D721Med (cell line): ENCODE data around the gene BPIFA1.

ENCODE experiments used
- DNase-seq: peaks from one replicate; pipeline ENCODE4 v3.0.0; 2011; ENCODE audit warnings: low spot score; ENCODE audit not compliant: insufficient read length
- FAIRE-seq: peaks from 2 replicates; lab custom pipeline; 2011; peaks lifted over from hg19 to GRCh38; lab: Jason Lieb, UNC
- TF ChIP-seq, protein P1 (sequence below): IDR thresholded peaks from 2 replicates; pipeline ENCODE4 v1.5.1; 2012; ENCODE audit warnings: mild to moderate bottlenecking, control low read depth; ENCODE audit not compliant: insufficient read depth; ENCODE audit errors: missing control alignments

The BPIFA1 gene

DNA sequence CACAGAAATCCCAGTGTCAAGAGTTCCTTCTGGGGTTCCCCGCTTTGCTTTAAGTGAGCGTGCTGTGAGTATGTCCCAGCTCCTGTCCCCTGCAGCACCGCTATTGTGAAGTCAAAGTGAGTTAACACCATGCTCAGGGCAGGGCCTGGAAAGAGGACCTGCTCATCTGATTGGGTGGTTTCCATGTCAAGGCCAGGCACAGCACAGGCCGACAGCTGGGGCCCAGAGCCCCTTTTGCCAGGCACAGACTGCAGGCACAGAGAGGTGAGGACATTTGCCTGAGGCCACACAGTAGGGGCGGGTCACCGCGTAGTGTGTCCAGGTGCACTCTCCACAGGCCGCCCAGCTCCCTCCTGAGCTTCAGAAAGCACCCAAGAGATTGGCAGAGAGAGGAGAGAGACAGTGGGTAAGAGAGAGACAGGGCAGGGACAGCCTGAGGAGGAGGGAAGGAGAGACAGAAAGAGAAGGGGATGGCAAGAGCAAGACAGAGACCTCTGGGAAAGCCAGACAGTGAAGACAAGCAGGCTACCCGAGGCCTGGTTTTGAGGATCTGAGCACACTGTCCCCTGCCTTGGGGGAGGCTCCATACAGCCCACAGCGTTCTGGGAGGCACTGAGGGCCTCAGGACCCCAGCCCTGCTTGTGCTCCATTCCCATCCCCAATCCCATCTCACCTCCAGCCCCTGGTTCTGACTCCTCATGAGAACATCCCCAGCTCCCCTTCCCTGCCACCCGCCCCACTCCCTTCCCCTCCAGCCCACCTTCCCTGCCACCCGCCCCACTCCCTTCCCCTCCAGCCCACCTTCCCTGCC lies 40.7 kb downstream of the BPIFA1 start:
- no peak for DNase-seq
- FAIRE-seq, result no peak
- TF ChIP-seq, protein P1, sequence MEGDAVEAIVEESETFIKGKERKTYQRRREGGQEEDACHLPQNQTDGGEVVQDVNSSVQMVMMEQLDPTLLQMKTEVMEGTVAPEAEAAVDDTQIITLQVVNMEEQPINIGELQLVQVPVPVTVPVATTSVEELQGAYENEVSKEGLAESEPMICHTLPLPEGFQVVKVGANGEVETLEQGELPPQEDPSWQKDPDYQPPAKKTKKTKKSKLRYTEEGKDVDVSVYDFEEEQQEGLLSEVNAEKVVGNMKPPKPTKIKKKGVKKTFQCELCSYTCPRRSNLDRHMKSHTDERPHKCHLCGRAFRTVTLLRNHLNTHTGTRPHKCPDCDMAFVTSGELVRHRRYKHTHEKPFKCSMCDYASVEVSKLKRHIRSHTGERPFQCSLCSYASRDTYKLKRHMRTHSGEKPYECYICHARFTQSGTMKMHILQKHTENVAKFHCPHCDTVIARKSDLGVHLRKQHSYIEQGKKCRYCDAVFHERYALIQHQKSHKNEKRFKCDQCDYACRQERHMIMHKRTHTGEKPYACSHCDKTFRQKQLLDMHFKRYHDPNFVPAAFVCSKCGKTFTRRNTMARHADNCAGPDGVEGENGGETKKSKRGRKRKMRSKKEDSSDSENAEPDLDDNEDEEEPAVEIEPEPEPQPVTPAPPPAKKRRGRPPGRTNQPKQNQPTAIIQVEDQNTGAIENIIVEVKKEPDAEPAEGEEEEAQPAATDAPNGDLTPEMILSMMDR, result no peak

DNA sequence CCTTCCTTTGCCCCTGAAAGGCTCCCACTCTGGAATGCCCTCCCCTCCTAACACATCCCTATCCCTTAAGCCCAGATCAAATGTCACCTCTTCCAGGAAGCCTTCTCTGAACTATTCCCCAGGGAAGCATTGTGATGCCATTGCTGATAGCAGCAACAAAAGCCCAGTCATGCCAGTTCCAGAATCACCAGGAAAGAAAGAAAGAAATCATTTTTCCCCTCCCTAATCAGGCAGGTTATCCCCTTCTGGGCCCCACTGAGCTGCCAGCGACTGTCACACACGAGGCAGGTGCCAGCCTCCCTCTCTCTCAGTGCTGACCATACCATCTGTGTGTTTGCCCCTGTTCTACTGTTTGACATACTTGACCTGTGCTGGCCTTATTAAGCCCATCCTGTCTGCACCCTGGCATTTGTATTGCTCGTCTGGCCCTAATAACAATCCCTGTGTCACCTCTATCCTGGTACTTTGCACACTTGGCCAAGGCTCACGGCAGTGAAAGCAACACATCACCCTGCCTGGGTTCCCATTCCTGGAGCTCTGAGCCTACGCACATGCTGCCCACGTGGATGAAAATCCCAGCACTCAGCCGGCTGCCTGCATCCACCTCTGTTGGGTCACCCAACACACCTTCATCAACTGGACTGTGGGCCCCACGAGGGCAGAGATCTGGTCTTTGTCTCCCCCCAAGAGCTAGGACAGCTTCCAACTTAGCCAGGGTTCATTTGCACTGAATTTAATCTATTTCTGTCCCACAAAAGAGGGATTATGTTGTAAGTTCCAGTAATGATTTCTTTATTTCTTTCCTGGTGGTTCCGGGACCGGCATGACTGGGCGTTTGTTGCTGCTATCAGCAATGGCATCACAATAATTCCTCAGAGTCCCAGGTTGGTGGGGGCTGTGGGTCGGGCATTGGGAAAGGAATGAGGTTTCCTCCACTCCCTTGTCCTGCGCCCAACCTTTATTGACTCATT lies 42.0 kb downstream of the BPIFA1 start:
- no peak for DNase-seq
- FAIRE-seq, result no peak
- TF ChIP-seq, protein P1, result no peak

DNA sequence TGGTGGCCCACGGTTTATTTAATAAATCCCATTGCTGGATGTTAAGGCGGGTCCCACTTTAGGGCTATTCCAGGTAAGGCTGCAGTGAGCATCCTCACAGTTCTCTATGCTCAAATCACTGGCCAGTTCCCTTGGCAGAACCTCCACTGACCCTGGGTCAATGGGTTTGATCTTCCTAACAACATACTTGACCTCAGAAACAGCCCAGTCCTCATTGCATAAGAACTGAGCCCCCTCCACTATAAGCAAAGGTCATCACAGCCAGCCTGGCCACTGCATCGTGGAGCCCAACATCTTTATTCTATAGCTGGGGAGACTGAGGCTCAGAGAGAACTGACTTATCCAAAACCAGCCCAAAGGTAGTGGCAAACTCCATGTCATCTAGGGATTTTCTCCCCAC lies 42.9 kb downstream of the BPIFA1 start:
- TF ChIP-seq, protein P1, result no peak
- FAIRE-seq (no peak), DNase-seq (no peak)

DNA sequence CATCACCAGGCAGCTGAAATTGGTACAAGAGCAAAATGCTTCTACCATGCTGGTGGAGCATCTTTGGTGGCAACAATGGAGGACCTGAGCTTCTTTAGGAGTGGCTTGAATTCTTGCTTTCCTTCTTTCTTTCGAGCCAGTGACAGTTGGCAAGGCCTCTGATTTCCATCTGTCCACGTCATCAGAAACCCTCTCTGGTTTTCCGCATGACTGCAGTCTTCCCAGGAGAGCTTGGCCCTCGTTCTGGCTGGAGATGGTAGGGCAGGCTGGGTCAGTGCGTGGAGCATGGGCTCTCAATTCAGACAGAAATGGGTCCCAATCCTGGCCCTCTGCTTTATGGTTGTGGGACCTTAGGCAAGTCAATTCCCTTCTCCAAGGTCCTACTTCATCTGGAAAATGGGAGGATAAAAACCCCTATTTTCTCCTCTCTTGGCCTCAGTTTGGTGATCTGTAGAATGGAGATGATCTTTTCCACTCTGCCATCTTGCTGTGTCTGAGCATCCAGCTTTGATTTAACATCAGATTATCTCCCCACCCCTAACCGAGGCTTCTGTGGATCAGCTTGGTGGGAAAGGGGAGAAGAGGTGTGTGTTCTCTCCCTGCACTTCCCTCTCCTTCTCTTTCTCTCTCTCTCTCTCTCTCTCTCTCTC lies 43.6 kb downstream of the BPIFA1 start:
- no peak for FAIRE-seq
- DNase-seq, result no peak
- TF ChIP-seq, protein P1, result no peak

DNA sequence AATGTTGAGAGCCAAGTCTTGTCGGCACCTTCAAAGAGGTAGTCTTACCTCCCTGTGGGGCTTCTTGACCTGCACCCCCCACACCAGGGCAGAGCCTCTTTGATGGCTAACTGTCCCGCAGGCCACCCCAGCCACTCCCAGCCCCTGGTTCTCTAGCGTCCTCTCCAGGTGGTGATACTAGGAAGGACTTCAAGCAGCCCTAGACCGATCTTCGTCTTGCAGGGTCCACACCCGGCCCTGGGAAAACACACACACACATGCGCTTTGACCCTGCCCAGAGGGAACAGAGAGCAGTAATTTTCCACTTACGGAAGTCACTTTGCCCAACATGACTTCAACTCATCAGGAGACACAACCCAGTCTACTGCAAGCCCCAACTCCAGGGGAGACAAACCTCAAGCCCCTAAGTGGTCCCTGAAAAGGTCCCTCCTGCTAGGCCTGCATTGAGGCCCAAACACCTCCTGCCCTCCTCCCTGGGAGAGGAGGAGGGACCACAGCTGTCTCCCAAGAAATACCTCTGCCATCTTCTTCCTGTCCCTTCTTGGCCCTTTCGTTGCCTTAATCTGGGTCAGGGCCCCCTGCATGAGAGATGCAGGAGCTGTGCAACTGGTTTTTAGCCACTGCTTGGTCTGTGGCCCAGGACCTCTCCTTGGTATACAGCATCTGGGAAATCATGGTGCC lies 44.3 kb downstream of the BPIFA1 start:
- TF ChIP-seq, protein P1, result no peak
- FAIRE-seq (no peak), DNase-seq (no peak)

DNA sequence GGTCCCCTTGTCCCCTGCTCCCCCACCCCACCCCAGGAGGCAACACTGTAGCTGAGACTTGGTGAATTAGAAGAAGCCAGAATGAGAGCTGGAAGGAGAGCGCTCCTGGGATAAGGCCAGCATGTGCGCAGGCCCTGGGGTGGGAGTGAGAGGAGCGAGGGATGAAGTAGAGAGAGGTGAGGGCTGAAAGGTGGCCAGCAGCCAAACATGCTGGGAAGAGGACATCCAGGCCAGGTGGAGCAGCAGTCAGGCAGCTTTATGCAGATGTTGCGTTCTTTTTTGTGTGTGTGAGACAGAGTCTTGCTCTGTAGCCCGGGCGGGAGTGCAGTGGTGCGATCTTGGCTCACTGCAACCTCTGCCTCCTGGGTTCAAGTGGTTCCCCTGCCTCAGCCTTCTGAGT lies 45.0 kb downstream of the BPIFA1 start:
- FAIRE-seq (no peak), DNase-seq (no peak)
- TF ChIP-seq, protein P1, result no peak
